Right atrium auricular region (tissue), 2 donors: ENCODE measurements around the gene CYP2B6. TPM values are rescaled to one million over a fixed set of nuclear protein-coding genes. Genes with fewer than 3 reads are reported as not detected.
"Not testable (repeated sequence)": the region's sequence is repeated elsewhere in the genome, so short reads cannot be mapped to it uniquely, and the experiment has no call there.

ENCODE experiments used
- DNase-seq: peaks from one replicate; pipeline ENCODE4 v3.0.0-alpha.2; 2019; ENCODE audit warnings: low spot score
- H3K27ac ChIP-seq, 2 donors: fragments of 200-600 bp; sonication (generic); 1 replicate in 1 of 2; 2 replicates in 1 of 2; pipeline ENCODE4 v1.5.1; 2016 to 2019
- H3K27me3 ChIP-seq, 2 donors: fragments of 200-600 bp; sonication (generic); one replicate each; pipeline versions ENCODE4 v1.5.1 to v1.6.0; 2017 to 2019
- H3K36me3 ChIP-seq: fragments of 200-600 bp; sonication (generic); one replicate; pipeline ENCODE4 v1.5.1; 2016
- H3K4me1 ChIP-seq, 2 donors: fragments of 200-600 bp; sonication (generic); one replicate each; pipeline versions ENCODE4 v1.5.1 to v1.6.0; 2017 to 2019
- H3K4me3 ChIP-seq, 2 donors: fragments of 200-600 bp; sonication (generic); 1 replicate in 1 of 2; 2 replicates in 1 of 2; pipeline ENCODE4 v1.5.1; 2017 to 2019; ENCODE audit warnings: mild to moderate bottlenecking in 1 of 2, moderate library complexity in 1 of 2
- H3K9me3 ChIP-seq, 2 donors: fragments of 200-600 bp; sonication (generic); one replicate each; pipeline ENCODE4 v1.5.1; 2019
- total RNA-seq, 2 donors: library from RNA; depleted of rRNA; stranded (reverse); fragments of >200 nt; gene quantifications; one replicate each; pipeline ENCODE4 v1.1.0, GENCODE V29; 2016
- TF ChIP-seq, protein P1 (sequence below), 2 donors: fragments of 200-600 bp; sonication (generic); IDR thresholded peaks; one replicate each; pipeline ENCODE4 v1.5.1; 2019; ENCODE audit warnings: antibody characterized with exemption in 2 of 2

CYP2B6 gene
- total RNA-seq, 2 donors from 2014 or later = not detected

DNA sequence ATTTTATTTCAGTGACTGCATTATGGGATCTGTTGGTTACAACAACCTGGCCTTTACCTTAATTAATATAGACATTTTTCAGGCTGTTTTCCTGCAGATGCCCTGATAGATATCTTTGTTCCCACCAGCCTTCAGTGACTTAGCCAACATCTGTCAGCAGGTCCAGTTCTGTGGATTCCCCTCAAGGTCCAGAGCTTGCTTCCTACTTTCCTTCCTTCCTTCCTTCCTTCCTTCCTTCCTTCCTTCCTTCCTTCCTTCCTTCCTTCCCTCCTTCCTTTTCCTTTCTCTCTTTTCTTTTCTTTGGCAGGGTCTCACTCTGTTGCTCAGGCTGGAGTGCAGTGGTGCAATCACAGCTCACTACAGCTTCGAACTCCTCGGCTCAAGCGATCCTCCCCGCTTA lies 14.4 kb upstream of the CYP2B6 start:
- Histone ChIP-seq H3K9me3 (no peaks in the 10 kb centered on the region), H3K4me1 (no peaks in the 10 kb centered on the region), H3K27ac (no peak overlapping the region), H3K4me3 (no peak overlapping the region), H3K27me3 (no peaks in the 10 kb centered on the region), H3K36me3 (no peaks in the 10 kb centered on the region)
- TF ChIP-seq, protein P1, sequence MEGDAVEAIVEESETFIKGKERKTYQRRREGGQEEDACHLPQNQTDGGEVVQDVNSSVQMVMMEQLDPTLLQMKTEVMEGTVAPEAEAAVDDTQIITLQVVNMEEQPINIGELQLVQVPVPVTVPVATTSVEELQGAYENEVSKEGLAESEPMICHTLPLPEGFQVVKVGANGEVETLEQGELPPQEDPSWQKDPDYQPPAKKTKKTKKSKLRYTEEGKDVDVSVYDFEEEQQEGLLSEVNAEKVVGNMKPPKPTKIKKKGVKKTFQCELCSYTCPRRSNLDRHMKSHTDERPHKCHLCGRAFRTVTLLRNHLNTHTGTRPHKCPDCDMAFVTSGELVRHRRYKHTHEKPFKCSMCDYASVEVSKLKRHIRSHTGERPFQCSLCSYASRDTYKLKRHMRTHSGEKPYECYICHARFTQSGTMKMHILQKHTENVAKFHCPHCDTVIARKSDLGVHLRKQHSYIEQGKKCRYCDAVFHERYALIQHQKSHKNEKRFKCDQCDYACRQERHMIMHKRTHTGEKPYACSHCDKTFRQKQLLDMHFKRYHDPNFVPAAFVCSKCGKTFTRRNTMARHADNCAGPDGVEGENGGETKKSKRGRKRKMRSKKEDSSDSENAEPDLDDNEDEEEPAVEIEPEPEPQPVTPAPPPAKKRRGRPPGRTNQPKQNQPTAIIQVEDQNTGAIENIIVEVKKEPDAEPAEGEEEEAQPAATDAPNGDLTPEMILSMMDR (IDR thresholded peaks at IDR 0.05) = no peak
- no peak for DNase-seq

DNA sequence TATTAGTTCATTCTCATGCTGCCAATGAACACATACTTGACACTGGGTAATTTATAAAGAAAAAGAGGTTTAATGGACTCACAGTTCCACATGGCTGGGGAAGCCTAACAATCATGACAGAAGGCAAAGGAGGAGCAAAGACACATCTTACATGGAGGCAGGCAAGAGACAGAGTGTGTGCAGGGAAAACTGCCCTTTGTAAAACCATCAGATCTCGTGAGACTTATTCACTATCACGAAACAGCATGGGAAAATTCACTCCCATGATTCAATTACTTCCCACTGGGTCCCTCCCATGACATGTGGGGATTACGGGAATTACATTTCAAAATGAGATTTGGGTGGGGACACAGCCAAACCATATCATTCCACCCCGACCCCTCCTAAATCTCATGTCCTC lies 11.3 kb upstream of the CYP2B6 start:
- H3K36me3 ChIP-seq, H3K4me3 ChIP-seq, H3K9me3 ChIP-seq, H3K27ac ChIP-seq, DNase-seq, H3K4me1 ChIP-seq, H3K27me3 ChIP-seq: not testable (repeated sequence)

GRCh38 chr19:40980743-40981442 lies 10.2 kb upstream of the CYP2B6 start:
- DNase-seq, H3K27me3 ChIP-seq, H3K36me3 ChIP-seq, H3K27ac ChIP-seq, H3K4me1 ChIP-seq, H3K4me3 ChIP-seq, H3K9me3 ChIP-seq: not testable (repeated sequence)

GRCh38 chr19:40981591-40981990 lies 9.5 kb upstream of the CYP2B6 start:
- H3K27ac ChIP-seq = no peak overlapping the region
- DNase-seq = no peak
- TF ChIP-seq, protein P1 (IDR thresholded peaks at IDR 0.05) = no peak
- no peaks in the 10 kb centered on the region for H3K4me1 ChIP-seq
- no peaks in the 10 kb centered on the region for H3K9me3 ChIP-seq
- H3K4me3 ChIP-seq = no peak overlapping the region
- no peaks in the 10 kb centered on the region for H3K27me3 ChIP-seq
- H3K36me3 ChIP-seq = no peaks in the 10 kb centered on the region

DNA sequence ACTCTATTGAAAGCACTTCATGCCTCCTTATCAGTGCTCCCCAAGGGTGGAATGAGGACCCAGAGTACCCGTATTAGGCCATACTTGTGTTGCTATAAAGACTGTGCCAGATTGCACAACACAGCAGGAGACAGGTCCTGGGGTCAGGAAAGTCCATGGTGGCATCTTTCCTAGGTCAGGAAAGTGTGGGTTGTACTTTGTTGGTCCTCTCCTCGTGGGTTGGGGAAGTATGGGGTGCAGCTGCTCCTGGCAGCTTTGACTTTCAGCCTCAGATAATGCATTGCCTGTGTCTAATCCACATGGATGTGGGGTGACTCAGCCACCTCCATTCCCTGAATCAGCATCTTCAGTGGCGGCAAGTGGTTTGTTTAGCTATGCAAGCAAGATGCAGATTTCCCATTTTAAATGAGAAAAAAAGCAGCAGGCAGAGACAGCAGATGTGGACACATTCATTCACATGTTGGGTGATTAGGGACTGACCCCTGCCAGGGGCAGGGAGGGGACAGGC lies 8.4 kb upstream of the CYP2B6 start:
- Histone ChIP-seq H3K4me3 (no peak overlapping the region), H3K4me1 (no peaks in the 10 kb centered on the region), H3K27ac (no peak overlapping the region), H3K9me3 (no peaks in the 10 kb centered on the region), H3K27me3 (no peaks in the 10 kb centered on the region), H3K36me3 (no peaks in the 10 kb centered on the region)
- TF ChIP-seq, protein P1 (IDR thresholded peaks at IDR 0.05) = no peak
- DNase-seq = no peak

- no peak for DNase-seq
- Histone ChIP-seq H3K27ac (no peak overlapping the region), H3K4me1 (no peaks in the 10 kb centered on the region), H3K4me3 (no peak overlapping the region), H3K36me3 (no peaks in the 10 kb centered on the region), H3K27me3 (no peaks in the 10 kb centered on the region), H3K9me3 (no peaks in the 10 kb centered on the region)
- TF ChIP-seq, protein P1 (IDR thresholded peaks at IDR 0.05) = no peak
Observed at GRCh38 chr19:40989453-40989852, 1.6 kb upstream of the CYP2B6 start.

DNA sequence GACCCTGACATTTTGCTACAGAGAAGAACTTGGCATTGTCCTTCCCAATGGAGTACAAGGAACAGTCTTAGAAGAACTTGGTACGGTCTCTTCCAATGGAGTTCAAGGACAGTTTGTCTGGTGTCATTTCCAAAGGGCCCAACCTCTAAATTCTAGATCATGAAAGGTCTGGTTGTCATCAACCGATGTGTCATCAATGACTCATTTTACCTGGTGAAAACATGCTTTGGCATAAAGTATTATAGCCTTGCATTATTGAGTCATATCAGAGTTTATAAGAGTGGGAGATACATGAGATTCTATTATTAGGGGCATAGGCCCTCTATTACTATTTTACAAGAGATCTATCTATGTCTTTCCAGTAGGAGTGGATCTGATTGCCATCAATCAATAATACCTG lies 4.3 kb downstream of the CYP2B6 start:
- H3K4me3 ChIP-seq = no peak overlapping the region
- H3K27me3 ChIP-seq = no peaks in the 10 kb centered on the region
- H3K4me1 ChIP-seq = no peaks in the 10 kb centered on the region
- DNase-seq = no peak
- H3K36me3 ChIP-seq = no peaks in the 10 kb centered on the region
- no peak overlapping the region for H3K27ac ChIP-seq
- H3K9me3 ChIP-seq = no peaks in the 10 kb centered on the region
- TF ChIP-seq, protein P1 (IDR thresholded peaks at IDR 0.05) = no peak

- H3K4me1 ChIP-seq, DNase-seq, H3K9me3 ChIP-seq, H3K27me3 ChIP-seq, H3K36me3 ChIP-seq, H3K4me3 ChIP-seq, H3K27ac ChIP-seq: not testable (repeated sequence)
Observed at GRCh38 chr19:40999018-40999417, 7.9 kb downstream of the CYP2B6 start.
